ENCODE results near the gene RAB11FIP3. TPM values are rescaled to one million over a fixed set of nuclear protein-coding genes. Genes with fewer than 3 reads are reported as not detected.
"Not testable (repeated sequence)": the region's sequence is repeated elsewhere in the genome, so short reads cannot be mapped to it uniquely, and the experiment has no call there.

Gene RAB11FIP3
- total RNA-seq, 2 donors from 2014 or later: 33.2 to 93.2 TPM

- peak overlapping the region; percentile 78 to 83 for H3K27ac ChIP-seq
- H3K27me3 ChIP-seq (replicated peaks; ENCODE audit: insufficient read depth); intact Hi-C loops (cut with DNase I); H3K36me3 ChIP-seq; H3K4me3 ChIP-seq; H3K4me1 ChIP-seq (replicated peaks); H3K9me3 ChIP-seq: not testable (repeated sequence)
- TF ChIP-seq POLR2AphosphoS5 (IDR thresholded peaks at IDR 0.05): peak; percentile 76
- peak; percentile 58 for DNase-seq (ENCODE audit: low spot score)
- 15% methylated on average over 20 of the region's 20 CpGs for WGBS
These were observed 37.4 kb upstream of the RAB11FIP3 start for GRCh38 chr16:387761-388666.

DNA sequence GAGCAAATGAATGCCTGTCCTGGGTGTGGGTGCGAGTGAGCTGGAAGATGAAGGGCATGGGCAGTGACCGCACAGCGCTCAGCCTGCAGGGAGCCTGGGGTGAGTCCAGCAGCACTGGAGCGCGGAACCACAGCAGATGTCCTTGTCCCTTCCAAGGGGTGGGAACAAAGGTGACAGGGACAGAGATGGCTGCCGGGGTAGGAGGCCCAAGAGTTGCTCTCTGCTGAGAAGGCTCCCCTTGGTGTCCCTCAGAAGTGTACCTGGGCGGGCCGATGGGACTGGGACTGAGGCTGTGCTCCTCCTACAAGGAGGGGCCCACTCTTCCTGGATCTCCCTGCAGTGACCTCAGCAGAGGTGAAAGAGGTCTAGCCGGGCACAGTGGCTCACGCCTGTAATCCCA is 36.1 kb upstream of the RAB11FIP3 start:
- H3K4me3 ChIP-seq: no peak overlapping the region
- WGBS: 91% methylated on average over 10 of the region's 10 CpGs

DNA sequence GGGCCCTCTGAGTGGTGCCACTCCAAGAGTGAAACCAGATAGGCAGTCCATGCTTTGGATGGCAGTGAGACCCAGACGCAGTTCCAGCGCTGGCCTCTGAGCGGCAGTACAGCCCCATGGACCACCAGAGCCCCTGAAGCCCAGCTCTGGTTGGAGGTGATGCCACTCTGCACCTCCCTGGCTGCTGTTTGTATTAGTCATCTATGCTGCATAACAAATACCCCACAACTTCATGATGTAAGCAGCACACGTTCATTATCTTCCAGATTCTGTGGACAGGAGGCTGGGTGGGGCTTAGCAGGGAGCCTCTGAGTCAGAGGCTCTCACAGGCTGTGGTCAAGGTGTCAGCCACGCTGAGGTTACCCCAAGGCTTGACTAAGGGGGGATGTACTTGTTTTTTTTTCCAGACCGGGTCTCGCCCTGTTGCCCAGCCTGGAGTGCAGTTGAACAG is 33.5 kb upstream of the RAB11FIP3 start:
- no peak overlapping the region for H3K4me3 ChIP-seq
- no peak overlapping the region for H3K27ac ChIP-seq
- H3K36me3 ChIP-seq: no peaks in the 10 kb centered on the region
- no peaks in the 10 kb centered on the region for H3K27me3 ChIP-seq (replicated peaks; ENCODE audit: insufficient read depth)
- H3K9me3 ChIP-seq: no peaks in the 10 kb centered on the region
- H3K4me1 ChIP-seq (replicated peaks): no peaks in the 10 kb centered on the region
- intact Hi-C loops (cut with DNase I): no loop called here
- 78% methylated on average over 7 of the region's 7 CpGs for WGBS
- DNase-seq (ENCODE audit: low spot score): no peak
- TF ChIP-seq, protein P1, sequence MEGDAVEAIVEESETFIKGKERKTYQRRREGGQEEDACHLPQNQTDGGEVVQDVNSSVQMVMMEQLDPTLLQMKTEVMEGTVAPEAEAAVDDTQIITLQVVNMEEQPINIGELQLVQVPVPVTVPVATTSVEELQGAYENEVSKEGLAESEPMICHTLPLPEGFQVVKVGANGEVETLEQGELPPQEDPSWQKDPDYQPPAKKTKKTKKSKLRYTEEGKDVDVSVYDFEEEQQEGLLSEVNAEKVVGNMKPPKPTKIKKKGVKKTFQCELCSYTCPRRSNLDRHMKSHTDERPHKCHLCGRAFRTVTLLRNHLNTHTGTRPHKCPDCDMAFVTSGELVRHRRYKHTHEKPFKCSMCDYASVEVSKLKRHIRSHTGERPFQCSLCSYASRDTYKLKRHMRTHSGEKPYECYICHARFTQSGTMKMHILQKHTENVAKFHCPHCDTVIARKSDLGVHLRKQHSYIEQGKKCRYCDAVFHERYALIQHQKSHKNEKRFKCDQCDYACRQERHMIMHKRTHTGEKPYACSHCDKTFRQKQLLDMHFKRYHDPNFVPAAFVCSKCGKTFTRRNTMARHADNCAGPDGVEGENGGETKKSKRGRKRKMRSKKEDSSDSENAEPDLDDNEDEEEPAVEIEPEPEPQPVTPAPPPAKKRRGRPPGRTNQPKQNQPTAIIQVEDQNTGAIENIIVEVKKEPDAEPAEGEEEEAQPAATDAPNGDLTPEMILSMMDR (IDR thresholded peaks at IDR 0.05): peak in 3 of 4 experiments; percentile 28 to 55 (median 41)
- TF ChIP-seq POLR2A (IDR thresholded peaks at IDR 0.05) (no peak), POLR2AphosphoS5 (IDR thresholded peaks at IDR 0.05) (no peak)

More for the DNA sequence above, 36.1 kb upstream of the RAB11FIP3 start:
- H3K36me3 ChIP-seq: no peaks in the 10 kb centered on the region
- intact Hi-C loops (cut with DNase I): no loop called here
- H3K9me3 ChIP-seq: no peaks in the 10 kb centered on the region
- DNase-seq (ENCODE audit: low spot score): no peak
- H3K27ac ChIP-seq: peak overlapping the region; percentile 78 to 83
- H3K27me3 ChIP-seq (replicated peaks; ENCODE audit: insufficient read depth): no peaks in the 10 kb centered on the region
- no peaks in the 10 kb centered on the region for H3K4me1 ChIP-seq (replicated peaks)
- TF ChIP-seq, protein P1 (IDR thresholded peaks at IDR 0.05): no peak
- TF ChIP-seq POLR2AphosphoS5 (IDR thresholded peaks at IDR 0.05): no peak
- TF ChIP-seq POLR2A (IDR thresholded peaks at IDR 0.05): no peak

DNA sequence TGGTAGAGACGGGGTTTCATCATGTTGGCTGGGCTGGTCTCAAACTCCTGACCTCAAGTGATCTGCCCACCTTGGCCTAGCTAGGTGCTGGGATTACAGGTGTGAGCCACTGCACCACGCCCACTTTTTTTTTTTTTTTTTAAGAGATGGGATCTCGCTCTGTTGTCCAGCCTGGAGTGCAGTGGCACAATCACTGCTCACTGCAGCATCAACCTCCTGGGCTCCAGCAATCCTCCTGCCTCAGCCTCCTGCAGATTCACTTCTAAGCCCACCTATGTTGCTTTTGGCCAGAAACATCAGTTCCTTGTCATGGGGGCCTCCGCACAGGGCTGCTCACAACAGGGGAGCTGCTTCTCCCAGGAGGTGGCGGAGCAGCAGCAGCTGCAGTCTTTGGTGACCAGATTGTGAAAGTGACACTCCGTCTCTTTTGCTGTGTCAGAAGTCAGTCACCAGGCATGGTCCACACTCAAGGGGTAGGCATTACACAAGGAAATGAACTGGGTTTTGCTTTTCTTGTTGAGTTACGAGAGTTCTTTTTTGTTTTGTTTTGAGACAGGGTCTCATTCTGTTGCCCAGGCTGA is 32.9 kb upstream of the RAB11FIP3 start:
- TF ChIP-seq POLR2A (IDR thresholded peaks at IDR 0.05) (no peak), POLR2AphosphoS5 (IDR thresholded peaks at IDR 0.05) (no peak)
- TF ChIP-seq, protein P1 (IDR thresholded peaks at IDR 0.05): no peak
- Histone ChIP-seq H3K36me3 (no peaks in the 10 kb centered on the region), H3K27ac (no peak overlapping the region), H3K27me3 (replicated peaks; ENCODE audit: insufficient read depth) (no peaks in the 10 kb centered on the region), H3K4me1 (replicated peaks) (no peaks in the 10 kb centered on the region), H3K4me3 (no peak overlapping the region), H3K9me3 (no peaks in the 10 kb centered on the region)
- no peak for DNase-seq (ENCODE audit: low spot score)
- WGBS: 95% methylated on average over 7 of the region's 7 CpGs
- intact Hi-C loops (cut with DNase I): no loop called here

- no peak overlapping the region for H3K4me3 ChIP-seq
- H3K36me3 ChIP-seq: no peaks in the 10 kb centered on the region
- H3K4me1 ChIP-seq (replicated peaks): peaks cover 11% of the 10 kb centered on the region
- WGBS: 19% methylated on average over 3 of the region's 3 CpGs
- no peaks in the 10 kb centered on the region for H3K27me3 ChIP-seq (replicated peaks; ENCODE audit: insufficient read depth)
- TF ChIP-seq POLR2AphosphoS5 (IDR thresholded peaks at IDR 0.05): no peak
- TF ChIP-seq, protein P1 (IDR thresholded peaks at IDR 0.05): no peak
- TF ChIP-seq POLR2A (IDR thresholded peaks at IDR 0.05): no peak
- H3K27ac ChIP-seq: peak overlapping the region; percentile 76 to 93
- intact Hi-C loops (cut with DNase I): no loop called here
- no peaks in the 10 kb centered on the region for H3K9me3 ChIP-seq
- no peak for DNase-seq (ENCODE audit: low spot score)
These were observed 29.2 kb upstream of the RAB11FIP3 start for GRCh38 chr16:396199-396598.

Measured in prostate gland (tissue), 2 donors.